HG03025 (cell line): ENCODE data around the gene SLC5A10.

Experiments used
- ATAC-seq: cut with Tn5 transposase; IDR thresholded peaks from one replicate; pipeline ENCODE4 v1.9.1; 2021; ENCODE audit warnings: mild to moderate bottlenecking, moderate library complexity; ENCODE audit not compliant: unreplicated experiment, low FRiP score

The SLC5A10 gene

DNA sequence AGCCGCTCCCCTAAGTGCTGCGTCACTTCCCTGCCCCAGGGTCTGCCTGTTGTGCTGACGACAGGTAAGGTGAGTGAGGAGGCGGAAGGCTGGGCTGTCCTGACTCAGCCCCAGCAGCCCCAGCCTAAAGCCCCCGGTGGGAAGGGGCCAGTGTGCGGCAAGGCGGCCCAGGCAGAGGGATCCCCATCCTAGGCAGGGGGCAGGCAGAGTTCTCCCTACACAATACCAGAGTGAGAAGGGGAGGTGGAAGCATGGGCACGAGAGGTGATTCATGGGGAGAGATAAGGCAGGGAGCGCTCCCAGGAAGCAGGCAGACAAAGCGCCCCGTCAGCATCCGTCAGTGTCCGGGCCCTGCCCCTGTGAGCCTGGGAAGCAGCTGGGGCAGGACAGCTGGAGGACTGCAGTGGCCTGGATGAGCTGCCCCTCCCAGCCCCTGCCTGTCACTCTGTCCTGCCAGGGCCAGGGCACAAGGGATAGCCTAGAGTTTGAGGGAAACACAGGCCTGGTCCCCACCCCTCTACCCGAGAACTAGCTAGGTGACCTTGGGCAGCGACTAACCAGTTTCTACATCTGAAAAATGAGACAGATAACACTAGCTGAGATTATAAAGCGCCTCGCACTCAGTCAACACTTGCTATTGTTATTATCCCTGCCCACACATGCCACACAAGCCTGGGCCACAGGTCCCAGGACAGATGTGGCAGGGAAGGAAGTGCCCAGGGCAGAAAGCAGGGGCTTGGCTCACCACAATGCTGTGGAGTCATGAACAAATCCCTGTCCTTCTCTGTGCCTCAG lies 48.8 kb downstream of the SLC5A10 start:
- no peak for ATAC-seq

DNA sequence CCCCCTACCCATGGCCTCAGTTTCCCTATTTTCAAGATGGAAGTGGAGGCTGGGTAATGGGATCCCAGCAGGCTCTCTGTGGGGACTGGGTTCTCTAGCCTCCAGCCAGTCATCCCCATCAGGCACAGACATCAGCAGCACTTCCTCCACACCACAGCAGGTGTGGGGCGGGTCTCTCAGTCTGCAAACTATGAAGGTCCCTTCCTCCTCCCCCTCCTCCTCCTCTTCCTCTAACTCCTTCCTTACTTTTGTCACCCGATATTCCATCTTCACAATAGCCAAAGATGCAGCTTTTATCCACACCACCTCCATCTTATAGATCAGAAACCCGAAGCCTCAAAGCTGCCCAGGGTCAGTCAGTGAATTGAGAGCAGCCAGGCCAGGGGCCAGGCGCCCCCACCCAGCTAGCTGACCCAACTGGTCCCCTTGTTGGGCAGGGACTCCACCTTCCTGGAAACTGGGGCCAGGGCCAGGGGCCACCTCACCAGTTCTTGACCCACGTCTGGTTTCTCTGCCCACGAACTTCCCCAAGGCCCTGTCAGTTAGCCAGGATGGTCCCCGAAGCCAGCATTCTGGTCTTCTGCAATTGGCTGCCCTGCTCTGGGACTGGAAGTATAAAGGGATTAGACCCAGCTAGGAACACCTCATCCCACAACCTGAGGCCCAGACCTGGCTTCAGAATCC lies 50.1 kb downstream of the SLC5A10 start:
- ATAC-seq: no peak

- no peak for ATAC-seq
Observed at GRCh38 chr17:19002805-19003542, 51.0 kb downstream of the SLC5A10 start.

GRCh38 chr17:19003543-19004420 lies 51.8 kb downstream of the SLC5A10 start:
- no peak for ATAC-seq

DNA sequence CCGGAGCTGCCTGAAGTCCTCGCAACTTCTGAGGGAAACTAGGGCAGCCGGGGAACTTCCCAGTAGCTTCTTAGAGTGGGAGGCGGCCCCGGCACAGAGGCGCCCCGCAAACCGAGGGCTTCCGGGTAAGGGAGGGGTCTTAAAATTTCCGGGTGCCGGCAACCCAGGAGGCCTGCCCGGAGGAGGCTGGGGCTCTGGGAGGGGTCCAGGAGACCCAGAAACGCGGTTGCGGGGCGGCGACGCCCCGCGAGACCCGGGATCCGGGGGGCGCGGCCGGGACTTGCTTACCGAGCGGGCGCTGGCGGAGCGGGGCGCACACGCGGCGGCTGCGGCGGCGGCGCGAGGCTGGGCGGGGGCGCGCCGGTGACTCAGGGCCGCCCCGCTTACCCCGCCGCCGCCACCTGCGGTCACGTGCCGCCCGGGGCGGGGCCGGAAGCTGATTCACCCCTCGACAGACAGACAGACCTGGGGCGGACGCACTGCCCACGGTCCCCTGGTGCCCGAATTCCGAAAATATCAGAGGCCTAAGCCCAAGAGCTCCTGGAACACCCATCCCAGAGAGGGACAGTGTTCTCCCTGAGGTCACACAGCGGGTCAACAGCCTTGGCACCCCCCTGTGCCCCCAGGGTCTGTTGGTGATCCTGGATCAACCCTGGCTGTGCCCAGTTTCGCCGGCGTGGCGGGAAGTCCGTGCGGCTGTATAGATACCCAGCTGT lies 52.6 kb downstream of the SLC5A10 start, which contains the start of gene FAM83G:
TSS of gene FAM83G (minus strand) at position 344 of the 716 bp plus-strand sequence. CDS start 723 bp downstream, outside the sequence.
- no peak for ATAC-seq

DNA sequence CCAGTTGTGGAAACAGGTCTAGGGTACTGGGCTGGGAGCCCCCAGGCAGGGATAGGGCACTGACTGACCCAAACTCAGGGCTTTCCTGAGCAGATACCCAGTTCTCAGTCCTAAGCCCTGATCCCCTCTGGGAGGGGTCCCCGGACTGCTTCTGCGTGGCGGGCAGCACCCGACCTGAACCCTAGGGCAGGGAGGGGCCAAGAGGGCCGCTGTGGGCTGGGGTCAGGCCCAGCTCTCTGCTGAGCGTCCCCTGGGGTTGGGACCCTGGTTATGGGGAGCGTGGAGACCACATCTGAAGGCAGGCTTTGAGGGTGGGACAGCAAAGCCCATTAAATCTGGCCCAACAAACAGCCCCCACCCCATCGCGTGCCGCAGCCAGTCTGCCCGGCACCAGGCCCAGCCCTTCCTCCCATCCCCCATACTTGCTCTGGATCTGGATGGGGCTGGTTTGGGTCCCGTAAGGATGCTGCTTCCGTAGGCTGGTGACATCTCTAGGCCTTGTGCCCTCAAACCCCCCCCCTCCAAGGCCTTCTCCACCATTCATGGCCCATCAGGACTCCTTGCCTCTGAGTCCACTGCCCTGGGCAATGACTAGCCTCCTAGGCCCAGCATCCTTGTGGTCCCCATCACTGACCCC lies 53.3 kb downstream of the SLC5A10 start:
- ATAC-seq: no peak

- ATAC-seq: no peak
Observed at GRCh38 chr17:19005789-19006430, 53.9 kb downstream of the SLC5A10 start.

DNA sequence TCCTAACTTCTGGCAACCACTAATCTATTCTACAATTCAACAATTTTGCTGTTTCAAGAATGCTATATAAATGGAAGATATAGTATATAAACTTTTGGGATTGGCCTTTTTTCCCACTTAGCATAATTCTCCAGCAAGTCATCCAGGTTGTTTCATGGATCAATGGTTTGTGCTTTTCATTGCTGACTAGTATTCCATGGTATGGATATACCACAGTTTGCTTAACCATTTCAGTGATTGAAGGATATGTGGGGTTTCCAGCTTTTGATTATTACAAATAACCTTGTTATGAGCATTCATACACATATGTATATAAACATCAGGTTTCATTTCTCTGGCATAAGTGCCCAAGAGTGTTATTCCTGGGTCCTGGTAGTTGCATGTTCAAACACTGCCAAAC lies 54.7 kb downstream of the SLC5A10 start:
- no peak for ATAC-seq

- ATAC-seq: no peak
Observed at GRCh38 chr17:19009970-19010369, 58.0 kb downstream of the SLC5A10 start.

DNA sequence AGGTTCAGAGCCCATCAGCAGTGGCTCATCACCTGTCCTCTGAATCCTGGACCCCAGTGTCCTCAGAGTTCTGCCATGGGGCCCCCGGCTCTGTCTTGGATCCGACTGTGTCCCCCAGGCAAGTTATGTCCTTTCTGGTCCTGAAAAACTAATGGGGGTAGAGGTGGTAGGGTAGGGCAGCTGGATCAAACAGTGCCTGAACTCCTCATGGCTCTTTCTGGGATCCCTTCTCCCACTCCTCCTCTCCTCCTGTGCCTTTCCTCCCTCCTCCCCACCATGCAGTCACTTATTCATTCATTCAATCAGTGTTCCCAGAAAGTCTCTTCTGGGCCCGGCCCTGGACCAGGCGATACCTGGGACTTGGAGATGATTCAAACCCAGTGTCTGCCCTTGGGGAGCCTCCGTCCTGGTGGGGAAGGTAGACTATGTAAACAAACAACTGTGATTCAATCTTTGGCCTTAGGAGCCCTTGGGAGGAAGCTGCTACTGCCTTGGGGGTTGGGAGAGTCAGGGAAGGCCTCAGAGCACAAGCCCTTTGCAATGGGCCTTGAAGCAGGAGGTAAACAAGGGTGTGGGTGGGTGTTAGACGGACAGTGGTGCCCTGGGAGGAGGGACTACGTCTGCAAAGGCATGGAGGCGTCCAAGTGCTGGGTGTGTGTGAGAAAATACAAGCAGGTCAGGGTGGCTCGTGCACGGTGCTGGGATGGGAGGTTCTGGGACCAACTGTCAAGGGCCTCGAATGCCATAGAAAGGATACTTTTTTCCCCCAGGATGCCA lies 59.0 kb downstream of the SLC5A10 start:
- no peak for ATAC-seq

DNA sequence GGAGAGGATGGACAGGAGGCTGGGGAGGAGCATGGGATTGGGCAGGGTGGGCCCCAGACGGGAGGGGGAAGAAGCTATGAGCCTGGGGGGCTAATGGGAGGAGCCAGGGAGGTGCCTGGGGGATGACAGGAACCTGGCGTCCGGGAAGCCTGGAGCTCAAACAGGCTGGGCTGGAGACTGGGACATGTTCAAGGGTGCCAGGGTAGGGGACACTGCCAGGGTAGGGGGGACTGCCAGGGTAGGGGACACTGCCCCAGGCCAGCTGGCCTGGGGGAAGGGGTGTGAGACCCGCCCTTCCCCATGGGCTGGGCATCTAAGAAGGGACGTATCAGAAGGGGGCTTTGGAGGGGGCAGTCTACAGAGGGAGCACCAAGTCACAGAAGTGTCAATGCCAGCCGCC lies 59.6 kb downstream of the SLC5A10 start:
- no peak for ATAC-seq

- ATAC-seq: no peak
Observed at GRCh38 chr17:19012171-19013080, 60.5 kb downstream of the SLC5A10 start.

DNA sequence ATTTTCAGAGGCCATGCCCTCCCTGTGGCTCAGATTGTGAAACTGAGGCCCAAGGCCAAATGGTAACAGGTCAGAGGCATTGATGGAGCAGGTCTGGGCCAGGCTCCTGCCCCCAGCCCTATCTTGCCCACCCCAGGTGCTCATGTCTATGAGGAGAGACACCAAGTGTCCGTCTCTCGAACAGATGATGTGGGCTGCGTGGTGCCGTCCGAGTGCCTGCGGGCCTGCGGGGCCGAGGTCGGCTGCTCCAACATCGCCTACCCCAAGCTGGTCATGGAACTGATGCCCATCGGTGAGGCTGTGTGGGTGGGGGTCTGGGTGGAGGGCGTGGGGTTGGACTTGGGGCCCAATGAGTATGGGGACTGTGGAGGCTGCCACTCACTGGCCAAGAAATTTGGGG lies 61.3 kb downstream of the SLC5A10 start:
- no peak for ATAC-seq

GRCh38 chr17:19013806-19014627 lies 62.1 kb downstream of the SLC5A10 start:
- no peak for ATAC-seq

- no peak for ATAC-seq
Observed at GRCh38 chr17:19014628-19015215, 62.8 kb downstream of the SLC5A10 start.

GRCh38 chr17:19015428-19015827 lies 63.5 kb downstream of the SLC5A10 start:
- ATAC-seq: no peak
